Transverse colon (tissue), 4 donors: ENCODE data around the gene TLE5.

Experiments
- POLR2AphosphoS5 ChIP-seq, 3 donors: sonication (generic); formaldehyde crosslinking; IDR thresholded peaks; one replicate each; pipeline ENCODE4 v1.6.1; 2016; ENCODE audit warnings: antibody characterized with exemption in 3 of 3
- TF ChIP-seq, protein P1 (sequence below), 5 experiments: fragments of 200-600 bp in 3 of 5; fragments of 450-650 bp in 2 of 5; sonication (generic) in 3 of 5; IDR thresholded peaks; 1 replicate in 2 of 5; 2 replicates in 3 of 5; pipeline ENCODE4 v1.5.1; 2016 to 2017; ENCODE audit warnings: antibody characterized with exemption in 5 of 5, inconsistent platforms in 3 of 5, mild to moderate bottlenecking in 2 of 5, moderate library complexity in 1 of 5

DNA sequence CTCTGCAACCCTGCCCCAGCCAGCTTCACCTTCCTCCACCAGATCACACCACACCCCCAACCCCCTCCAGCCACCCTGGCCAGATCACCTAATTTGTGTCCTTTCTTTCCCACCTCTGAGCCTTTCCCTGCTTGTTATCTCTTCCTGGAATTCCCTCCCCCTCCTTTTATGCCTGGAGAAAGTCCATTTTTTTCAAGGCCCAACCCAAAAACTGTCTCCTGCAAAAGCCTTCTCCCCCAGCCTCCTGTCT, 28.0 kb downstream of the TLE5 start:
- TF ChIP-seq, protein P1, sequence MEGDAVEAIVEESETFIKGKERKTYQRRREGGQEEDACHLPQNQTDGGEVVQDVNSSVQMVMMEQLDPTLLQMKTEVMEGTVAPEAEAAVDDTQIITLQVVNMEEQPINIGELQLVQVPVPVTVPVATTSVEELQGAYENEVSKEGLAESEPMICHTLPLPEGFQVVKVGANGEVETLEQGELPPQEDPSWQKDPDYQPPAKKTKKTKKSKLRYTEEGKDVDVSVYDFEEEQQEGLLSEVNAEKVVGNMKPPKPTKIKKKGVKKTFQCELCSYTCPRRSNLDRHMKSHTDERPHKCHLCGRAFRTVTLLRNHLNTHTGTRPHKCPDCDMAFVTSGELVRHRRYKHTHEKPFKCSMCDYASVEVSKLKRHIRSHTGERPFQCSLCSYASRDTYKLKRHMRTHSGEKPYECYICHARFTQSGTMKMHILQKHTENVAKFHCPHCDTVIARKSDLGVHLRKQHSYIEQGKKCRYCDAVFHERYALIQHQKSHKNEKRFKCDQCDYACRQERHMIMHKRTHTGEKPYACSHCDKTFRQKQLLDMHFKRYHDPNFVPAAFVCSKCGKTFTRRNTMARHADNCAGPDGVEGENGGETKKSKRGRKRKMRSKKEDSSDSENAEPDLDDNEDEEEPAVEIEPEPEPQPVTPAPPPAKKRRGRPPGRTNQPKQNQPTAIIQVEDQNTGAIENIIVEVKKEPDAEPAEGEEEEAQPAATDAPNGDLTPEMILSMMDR (IDR thresholded peaks at IDR 0.05) = no peak
- TF ChIP-seq POLR2AphosphoS5 (IDR thresholded peaks at IDR 0.05) = no peak
